DND-41 (cell line): ENCODE results near the gene BCL11B.

Experiments
- ATAC-seq: fragments of 200-7000 bp; cut with Tn5 transposase; 3 replicates; pipeline ENCODE4 v1.9.1; 2021; ENCODE audit warnings: low read depth; ENCODE audit not compliant: insufficient read depth
- DNase-seq: peaks from one replicate; pipeline ENCODE4 v3.0.0-alpha.2; 2020
- H2AFZ ChIP-seq: 2 replicates; pipeline ENCODE4 v1.6.0; 2012; ENCODE audit warnings: low read depth, low read length
- H3K27ac ChIP-seq: 2 replicates; pipeline ENCODE4 v1.5.1; 2012; ENCODE audit warnings: low read length, inconsistent platforms
- H3K27me3 ChIP-seq: fragments of 200-600 bp; sonication (generic); 2 replicates; pipeline ENCODE4 v1.6.0; 2012; ENCODE audit warnings: low read length, mild to moderate bottlenecking, inconsistent platforms; ENCODE audit not compliant: insufficient read depth, poor library complexity
- H3K36me3 ChIP-seq: 2 replicates; pipeline ENCODE4 v1.5.1; 2012; ENCODE audit warnings: low read length, inconsistent platforms; ENCODE audit not compliant: insufficient read depth
- H3K4me1 ChIP-seq: 2 replicates; pipeline ENCODE4 v1.5.1; 2012; ENCODE audit warnings: mild to moderate bottlenecking, low read length; ENCODE audit not compliant: insufficient read depth
- H3K4me2 ChIP-seq: 2 replicates; pipeline ENCODE4 v1.6.0; 2012; ENCODE audit warnings: mild to moderate bottlenecking, moderate library complexity, low read length, inconsistent platforms; ENCODE audit not compliant: insufficient read depth
- H3K4me3 ChIP-seq, 2 experiments: fragments of 200-600 bp in 1 of 2; shearing (Covaris generic) in 1 of 2; 2 replicates each; pipeline ENCODE4 v1.5.1; 2012 to 2016; ENCODE audit warnings: inconsistent platforms in 2 of 2, low read length in 2 of 2, mild to moderate bottlenecking in 2 of 2, low read depth in 1 of 2, moderate library complexity in 1 of 2
- H3K79me2 ChIP-seq: 2 replicates; pipeline ENCODE4 v1.6.0; 2012; ENCODE audit warnings: low read length, inconsistent platforms; ENCODE audit not compliant: insufficient read depth
- H3K9ac ChIP-seq: 2 replicates; pipeline ENCODE4 v1.6.0; 2012; ENCODE audit warnings: low read depth, mild to moderate bottlenecking, inconsistent platforms, low read length, moderate library complexity
- H3K9me3 ChIP-seq: 2 replicates; pipeline ENCODE4 v1.5.1; 2012; ENCODE audit warnings: low read length, moderate library complexity, mild to moderate bottlenecking, inconsistent platforms; ENCODE audit not compliant: insufficient read depth, severe bottlenecking
- H4K20me1 ChIP-seq: 2 replicates; pipeline ENCODE4 v1.6.0; 2012; ENCODE audit warnings: low read length; ENCODE audit not compliant: insufficient read depth
- CTCF ChIP-seq: IDR thresholded peaks from 2 replicates; pipeline ENCODE4 v1.5.1; 2012; ENCODE audit warnings: borderline replicate concordance, low read length, moderate library complexity, mild to moderate bottlenecking; ENCODE audit not compliant: poor library complexity, severe bottlenecking; ENCODE audit errors: extremely low read depth
- EZH2 ChIP-seq: IDR thresholded peaks from 3 replicates; pipeline ENCODE4 v1.6.1; 2012; ENCODE audit warnings: borderline replicate concordance, low read depth, mild to moderate bottlenecking, moderate library complexity, low read length, inconsistent platforms; ENCODE audit not compliant: severe bottlenecking

The BCL11B gene

GRCh38 chr14:99236386-99237138, 35.4 kb downstream of the BCL11B start:
- H3K9ac ChIP-seq = no peak overlapping the region
- peaks cover 91% of the 10 kb centered on the region for H4K20me1 ChIP-seq

GRCh38 chr14:99235582-99236320, 36.2 kb downstream of the BCL11B start:
- no peaks in the 10 kb centered on the region for H3K27me3 ChIP-seq
- H3K4me1 ChIP-seq = peaks cover 11% of the 10 kb centered on the region; the same call in 1 of the 2 replicates
- DNase-seq (no peak), ATAC-seq (no peak)
- peaks cover 100% of the 10 kb centered on the region for H3K79me2 ChIP-seq
- no peak overlapping the region for H2AFZ ChIP-seq
- no peak overlapping the region for H3K27ac ChIP-seq
- H3K4me3 ChIP-seq = no peak overlapping the region
- no peak overlapping the region for H3K4me2 ChIP-seq
- TF ChIP-seq EZH2 (no peak), CTCF (no peak)
- H3K9ac ChIP-seq = no peak overlapping the region
- peaks cover 87% of the 10 kb centered on the region for H3K36me3 ChIP-seq
- peaks cover 90% of the 10 kb centered on the region for H4K20me1 ChIP-seq
- H3K9me3 ChIP-seq = no peaks in the 10 kb centered on the region

More at GRCh38 chr14:99236386-99237138, 35.4 kb downstream of the BCL11B start:
- no peak overlapping the region for H2AFZ ChIP-seq
- H3K79me2 ChIP-seq = peaks cover 100% of the 10 kb centered on the region
- ATAC-seq (no peak), DNase-seq (no peak)
- H3K4me1 ChIP-seq = peaks cover 11% of the 10 kb centered on the region; the same call in 1 of the 2 replicates
- H3K27ac ChIP-seq = no peak overlapping the region
- TF ChIP-seq CTCF = no peak
- TF ChIP-seq EZH2 = no peak
- no peaks in the 10 kb centered on the region for H3K9me3 ChIP-seq
- no peaks in the 10 kb centered on the region for H3K27me3 ChIP-seq
- H3K36me3 ChIP-seq = peaks cover 89% of the 10 kb centered on the region
- no peak overlapping the region for H3K4me2 ChIP-seq
- H3K4me3 ChIP-seq = no peak overlapping the region

- H3K9me3 ChIP-seq = no peaks in the 10 kb centered on the region
- peaks cover 11% of the 10 kb centered on the region; the same call in 1 of the 2 replicates for H3K4me1 ChIP-seq
- ATAC-seq (no peak), DNase-seq (no peak)
- no peak overlapping the region for H2AFZ ChIP-seq
- H3K27ac ChIP-seq = no peak overlapping the region
- H3K4me2 ChIP-seq = no peak overlapping the region
- TF ChIP-seq CTCF (no peak), EZH2 (no peak)
- H3K36me3 ChIP-seq = peaks cover 87% of the 10 kb centered on the region
- no peaks in the 10 kb centered on the region for H3K27me3 ChIP-seq
- peaks cover 90% of the 10 kb centered on the region for H4K20me1 ChIP-seq
- no peak overlapping the region for H3K4me3 ChIP-seq
- no peak overlapping the region for H3K9ac ChIP-seq
- peaks cover 100% of the 10 kb centered on the region for H3K79me2 ChIP-seq
Measured at GRCh38 chr14:99234961-99235571, 36.9 kb downstream of the BCL11B start.
